GM12872 (cell line): ENCODE results near the gene GNAS.

Source experiments
- TF ChIP-seq, protein P1 (sequence below): IDR thresholded peaks from 3 replicates; pipeline ENCODE4 v1.5.1; 2011; ENCODE audit warnings: low read depth, mild to moderate bottlenecking, low read length, moderate library complexity; ENCODE audit not compliant: insufficient read depth

GNAS gene

GRCh38 chr20:58891718-58892140 lies 39.2 kb downstream of the GNAS start:
- TF ChIP-seq, protein P1, sequence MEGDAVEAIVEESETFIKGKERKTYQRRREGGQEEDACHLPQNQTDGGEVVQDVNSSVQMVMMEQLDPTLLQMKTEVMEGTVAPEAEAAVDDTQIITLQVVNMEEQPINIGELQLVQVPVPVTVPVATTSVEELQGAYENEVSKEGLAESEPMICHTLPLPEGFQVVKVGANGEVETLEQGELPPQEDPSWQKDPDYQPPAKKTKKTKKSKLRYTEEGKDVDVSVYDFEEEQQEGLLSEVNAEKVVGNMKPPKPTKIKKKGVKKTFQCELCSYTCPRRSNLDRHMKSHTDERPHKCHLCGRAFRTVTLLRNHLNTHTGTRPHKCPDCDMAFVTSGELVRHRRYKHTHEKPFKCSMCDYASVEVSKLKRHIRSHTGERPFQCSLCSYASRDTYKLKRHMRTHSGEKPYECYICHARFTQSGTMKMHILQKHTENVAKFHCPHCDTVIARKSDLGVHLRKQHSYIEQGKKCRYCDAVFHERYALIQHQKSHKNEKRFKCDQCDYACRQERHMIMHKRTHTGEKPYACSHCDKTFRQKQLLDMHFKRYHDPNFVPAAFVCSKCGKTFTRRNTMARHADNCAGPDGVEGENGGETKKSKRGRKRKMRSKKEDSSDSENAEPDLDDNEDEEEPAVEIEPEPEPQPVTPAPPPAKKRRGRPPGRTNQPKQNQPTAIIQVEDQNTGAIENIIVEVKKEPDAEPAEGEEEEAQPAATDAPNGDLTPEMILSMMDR = no peak

DNA sequence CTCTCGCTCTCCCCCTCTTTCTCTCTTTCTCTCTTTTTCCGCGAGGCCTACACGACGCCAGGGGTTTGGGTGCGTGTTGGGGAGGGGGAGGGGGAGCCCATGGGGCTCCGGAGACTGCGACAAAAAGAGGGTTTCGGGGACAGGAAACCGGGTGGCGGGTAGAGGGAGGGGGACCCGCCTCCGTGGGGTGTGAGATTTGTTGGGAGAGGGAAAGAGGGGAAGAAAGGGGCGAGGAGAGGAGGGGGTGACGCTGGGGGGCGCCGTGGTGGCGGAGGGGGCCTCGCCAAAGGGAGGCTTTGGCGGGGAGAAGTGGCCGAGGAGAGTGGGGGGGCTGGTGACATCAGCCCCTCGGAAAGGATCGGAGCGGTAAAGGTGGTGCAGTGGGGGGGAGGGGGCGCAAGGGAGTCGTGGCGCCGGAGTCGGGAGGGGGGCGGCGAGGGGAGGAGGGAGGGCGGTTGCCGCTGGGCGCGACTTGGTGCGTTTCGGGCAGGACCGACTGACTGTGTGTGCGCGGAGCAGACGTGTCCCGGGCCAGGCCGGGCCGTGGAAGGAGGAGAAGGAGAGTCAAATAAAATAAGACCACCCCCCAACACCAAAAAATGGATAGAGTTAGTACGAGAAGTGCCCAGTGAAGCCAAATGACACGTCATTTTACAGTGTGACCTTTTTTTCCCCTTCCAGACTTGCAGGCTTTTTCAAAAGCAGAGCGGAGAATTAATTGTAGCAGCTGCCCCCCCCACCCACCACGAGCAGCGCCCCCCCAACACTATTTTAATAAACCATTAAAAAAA lies 39.8 kb downstream of the GNAS start:
- TF ChIP-seq, protein P1 = peak; percentile 26; the same call in 1 of the 3 replicates

- TF ChIP-seq, protein P1 = no peak
These were observed 40.4 kb downstream of the GNAS start for GRCh38 chr20:58892932-58893224.

DNA sequence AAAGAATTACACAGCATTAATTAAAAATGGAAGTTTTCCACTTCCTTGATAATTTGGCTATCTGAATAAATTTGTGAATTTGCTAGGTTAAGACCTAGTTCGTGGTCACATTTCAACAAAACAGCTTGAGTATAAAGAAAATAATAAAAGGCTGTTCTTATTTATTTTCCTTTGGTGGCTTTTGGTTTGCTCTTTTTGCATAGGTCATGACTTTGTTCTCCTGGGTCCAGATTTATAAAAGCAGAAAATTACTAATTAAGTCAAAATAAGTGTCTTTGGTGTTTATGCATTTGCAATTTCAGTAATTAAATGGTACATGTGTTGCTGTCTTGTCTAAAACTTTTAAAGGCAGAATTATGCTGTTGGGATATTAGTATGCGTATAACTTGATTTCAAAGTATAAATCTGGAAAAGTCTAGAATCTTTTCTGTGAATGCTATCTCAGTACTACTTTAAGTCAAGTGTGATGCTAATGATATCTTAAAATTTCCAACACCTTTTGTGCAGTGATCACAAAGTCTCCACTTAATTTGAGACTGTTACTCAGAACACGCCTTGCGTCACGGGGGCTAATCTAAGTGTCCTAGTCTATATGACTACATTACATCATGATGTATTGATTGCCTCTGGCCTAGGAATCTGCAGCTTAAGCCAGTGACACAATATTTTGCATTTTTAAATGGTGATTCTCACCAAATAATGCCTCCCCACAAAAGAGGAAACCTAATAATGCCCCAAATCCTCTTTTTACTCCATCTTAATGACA lies 41.0 kb downstream of the GNAS start:
- TF ChIP-seq, protein P1 = no peak

DNA sequence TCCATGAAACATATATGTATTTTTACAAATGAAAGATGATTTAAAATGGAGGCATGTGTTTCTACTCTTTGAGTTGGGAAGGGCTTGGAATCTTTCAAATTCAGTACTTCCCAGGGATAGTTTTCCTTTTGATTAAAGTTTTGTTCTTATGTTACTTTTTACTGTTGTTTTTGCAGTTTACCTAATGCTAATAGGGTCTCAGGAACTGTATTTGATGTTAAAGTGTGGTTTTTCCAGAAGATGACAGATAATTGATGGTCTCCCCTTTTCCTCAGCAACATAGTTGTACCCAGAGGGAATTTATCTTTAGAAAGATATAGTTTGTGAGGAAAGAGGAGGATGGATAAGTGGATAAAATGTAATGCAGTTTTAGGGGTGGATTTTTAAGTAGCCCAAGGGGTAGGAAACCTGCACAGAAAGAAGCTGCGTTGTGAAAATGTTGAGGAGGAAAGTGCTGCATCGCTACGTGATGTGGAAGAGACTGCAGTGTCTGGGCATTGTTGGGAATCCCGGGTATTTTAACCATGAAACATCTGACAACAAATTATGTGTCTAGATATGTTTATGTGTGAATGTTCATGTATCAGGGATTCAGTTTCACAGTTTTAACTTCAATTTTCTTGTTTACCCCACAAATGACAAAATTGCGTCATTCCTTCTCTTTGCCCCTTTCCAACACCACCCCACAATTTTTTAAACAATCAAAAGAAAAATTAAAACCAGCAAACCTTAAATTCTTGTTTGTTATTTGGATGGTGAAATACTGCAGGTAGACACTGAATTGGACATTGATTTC lies 42.3 kb downstream of the GNAS start:
- TF ChIP-seq, protein P1 = no peak

GRCh38 chr20:58895448-58896180 lies 43.1 kb downstream of the GNAS start:
- TF ChIP-seq, protein P1 = no peak
